ENCODE measurements around the gene TLN1. TPM values are rescaled to one million over a fixed set of nuclear protein-coding genes. Genes with fewer than 3 reads are reported as not detected.

Gene TLN1
- total and polyA plus RNA-seq, 10 of the 15 experiments (the other 5 are each of a cell fraction or from before 2014, with no cell fraction given): 11.6 to 305 (median 71.9) TPM

DNA sequence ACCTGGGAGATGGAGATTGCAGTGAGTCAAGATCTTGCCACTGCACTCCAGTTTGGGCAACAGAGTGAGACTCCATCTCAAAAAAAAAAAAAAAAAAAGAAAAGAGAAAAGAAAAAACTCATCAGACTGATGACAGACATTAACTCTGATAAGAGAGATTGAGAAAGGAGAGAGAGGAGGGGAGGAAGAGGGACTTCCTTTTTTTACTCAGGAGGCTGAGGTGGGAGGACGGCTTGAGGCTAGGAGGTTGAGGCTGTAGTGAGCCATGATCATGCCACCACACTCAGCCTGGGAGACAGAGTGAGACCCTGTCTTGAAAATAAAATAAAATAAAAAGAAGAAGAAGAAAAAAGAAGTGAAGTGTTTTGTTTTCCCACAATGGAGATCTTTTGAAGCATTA is 31.8 kb upstream of the TLN1 start (continued):
- TF ChIP-seq FOXK2 (IDR thresholded peaks at IDR 0.05): no peak
- no peak for TF ChIP-seq ATF7 (IDR thresholded peaks at IDR 0.05; ENCODE audit: low read depth)
- TF ChIP-seq RCOR1 (conservative IDR thresholded peaks at IDR 0.05; ENCODE audit: low read depth, low read length): no peak

DNA sequence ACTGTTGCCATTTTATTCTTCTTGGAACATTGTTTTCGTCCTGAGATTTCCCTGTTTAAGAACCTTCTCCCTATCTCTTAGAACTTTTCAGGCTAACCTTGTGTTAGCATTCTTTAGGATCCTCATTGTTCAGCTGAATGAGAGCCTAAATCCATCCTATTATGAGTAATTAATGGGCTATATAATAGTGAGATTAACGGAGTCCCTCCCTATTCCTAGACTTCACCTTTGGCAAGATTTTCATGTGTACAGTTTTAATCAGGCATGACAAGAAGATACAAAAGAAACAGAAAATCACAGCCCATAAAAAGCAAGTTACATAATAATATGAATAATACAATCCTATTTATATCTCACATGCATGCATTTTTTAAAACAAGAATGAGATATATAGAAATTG is 31.2 kb upstream of the TLN1 start:
- ChIA-PET POLR2A (interaction anchor here (0.6 to 0.9 kb wide), 4 partner anchors 14 to 294 kb away, joined by 3 to 4 read pairs (median 4); no protein-coding TSS in a partner anchor), SMC1A (ENCODE audit: uncharacterized antibody, unreplicated experiment) (interaction anchor here (1.1 to 2.0 kb wide), 5 partner anchors 8 to 19 kb away, joined by 3 to 7 read pairs (median 4); no protein-coding TSS in a partner anchor), RAD21 (ENCODE audit: unreplicated experiment) (interaction anchor here (1.3 kb wide), 1 partner anchor 63 kb away, joined by 3 read pairs; no protein-coding TSS in a partner anchor), CTCF (interaction anchor here (0.7 to 1.4 kb wide), 6 partner anchors 11 to 1736 kb away, joined by 3 to 5 read pairs (median 4); no protein-coding TSS in a partner anchor)
- TF ChIP-seq, protein P1, sequence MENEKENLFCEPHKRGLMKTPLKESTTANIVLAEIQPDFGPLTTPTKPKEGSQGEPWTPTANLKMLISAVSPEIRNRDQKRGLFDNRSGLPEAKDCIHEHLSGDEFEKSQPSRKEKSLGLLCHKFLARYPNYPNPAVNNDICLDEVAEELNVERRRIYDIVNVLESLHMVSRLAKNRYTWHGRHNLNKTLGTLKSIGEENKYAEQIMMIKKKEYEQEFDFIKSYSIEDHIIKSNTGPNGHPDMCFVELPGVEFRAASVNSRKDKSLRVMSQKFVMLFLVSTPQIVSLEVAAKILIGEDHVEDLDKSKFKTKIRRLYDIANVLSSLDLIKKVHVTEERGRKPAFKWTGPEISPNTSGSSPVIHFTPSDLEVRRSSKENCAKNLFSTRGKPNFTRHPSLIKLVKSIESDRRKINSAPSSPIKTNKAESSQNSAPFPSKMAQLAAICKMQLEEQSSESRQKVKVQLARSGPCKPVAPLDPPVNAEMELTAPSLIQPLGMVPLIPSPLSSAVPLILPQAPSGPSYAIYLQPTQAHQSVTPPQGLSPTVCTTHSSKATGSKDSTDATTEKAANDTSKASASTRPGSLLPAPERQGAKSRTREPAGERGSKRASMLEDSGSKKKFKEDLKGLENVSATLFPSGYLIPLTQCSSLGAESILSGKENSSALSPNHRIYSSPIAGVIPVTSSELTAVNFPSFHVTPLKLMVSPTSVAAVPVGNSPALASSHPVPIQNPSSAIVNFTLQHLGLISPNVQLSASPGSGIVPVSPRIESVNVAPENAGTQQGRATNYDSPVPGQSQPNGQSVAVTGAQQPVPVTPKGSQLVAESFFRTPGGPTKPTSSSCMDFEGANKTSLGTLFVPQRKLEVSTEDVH (IDR thresholded peaks at IDR 0.05; ENCODE audit: low read depth, partially characterized antibody): no peak
- H3K4me2 ChIP-seq (ENCODE audit: control insufficient read depth, insufficient read depth): no peak overlapping the region
- no peak overlapping the region for H3K27ac ChIP-seq (ENCODE audit: control insufficient read depth, insufficient read depth)
- ATAC-seq (no peak), DNase-seq (ENCODE audit: low read depth, low spot score) (no peak), FAIRE-seq (no peak)
- no peak overlapping the region for H3K9ac ChIP-seq (ENCODE audit: control insufficient read depth, insufficient read depth, low read length)
- BruUV-seq (replicated peaks): no TSS peak
- WGBS (ENCODE audit: insufficient coverage, insufficient replicate concordance, low lambda C conversion rate, missing lambda C conversion rate): 96% methylated on average over 2 of the region's 2 CpGs
- in situ Hi-C loops (cut with MboI): no loop called here
- no peaks in the 10 kb centered on the region for H3K27me3 ChIP-seq (replicated peaks in 1 of 2; ENCODE audit: control insufficient read depth in 2 of 2, insufficient read depth in 2 of 2, low read length in 1 of 2)
- H2AFZ ChIP-seq (ENCODE audit: control insufficient read depth, low read depth, low read length): no peak overlapping the region
- intact Hi-C loops (cut with micrococcal nuclease; ENCODE audit: unreplicated experiment): no loop called here
- H3K36me3 ChIP-seq (ENCODE audit: control insufficient read depth in 2 of 2, insufficient read depth in 2 of 2, low read length in 1 of 2): no peaks in the 10 kb centered on the region
- H3K79me2 ChIP-seq (ENCODE audit: control insufficient read depth, insufficient read depth, low read length): peaks cover 25% of the 10 kb centered on the region
- no peak overlapping the region for H3K4me3 ChIP-seq
- peaks cover 18% of the 10 kb centered on the region for H3K4me1 ChIP-seq (ENCODE audit: control insufficient read depth, insufficient read depth, low read length)
- H3K9me3 ChIP-seq (replicated peaks; ENCODE audit: control insufficient read depth, insufficient read depth, low read length): no peaks in the 10 kb centered on the region
- no peaks in the 10 kb centered on the region for H4K20me1 ChIP-seq (ENCODE audit: control insufficient read depth, insufficient read depth)
